WERI-Rb-1 (cell line): Measurements from ENCODE around the gene OR1I1.

ENCODE experiments used
- DNase-seq: peaks from one replicate; pipeline ENCODE4 v3.0.0-alpha.2; 2020
- H3K27ac ChIP-seq: fragments of 250-450 bp; sonication (Bioruptor Pico); 2 replicates; pipeline ENCODE4 v1.5.1; 2020; ENCODE audit warnings: mild to moderate bottlenecking, moderate library complexity
- H3K27me3 ChIP-seq: fragments of 250-450 bp; sonication (Bioruptor Pico); 2 replicates; pipeline ENCODE4 v1.5.1; 2021; ENCODE audit warnings: mild to moderate bottlenecking, low read depth, moderate library complexity; ENCODE audit not compliant: insufficient read depth, severe bottlenecking
- H3K36me3 ChIP-seq: fragments of 250-450 bp; sonication (Bioruptor Pico); 2 replicates; pipeline ENCODE4 v1.5.1; 2020; ENCODE audit warnings: mild to moderate bottlenecking, moderate library complexity
- H3K4me3 ChIP-seq: 2 replicates; pipeline ENCODE4 v1.5.1; 2011; ENCODE audit warnings: low read depth, mild to moderate bottlenecking, control low read depth, low read length
- H3K9me3 ChIP-seq: fragments of 250-450 bp; sonication (Bioruptor Pico); 2 replicates; pipeline ENCODE4 v1.5.1; 2021; ENCODE audit warnings: mild to moderate bottlenecking, moderate library complexity; ENCODE audit not compliant: severe bottlenecking
- TF ChIP-seq, protein P1 (sequence below): IDR thresholded peaks from 2 replicates; pipeline ENCODE4 v1.5.1; 2011; ENCODE audit warnings: low read depth, mild to moderate bottlenecking, control low read depth, inconsistent platforms, low read length

OR1I1 gene

DNA sequence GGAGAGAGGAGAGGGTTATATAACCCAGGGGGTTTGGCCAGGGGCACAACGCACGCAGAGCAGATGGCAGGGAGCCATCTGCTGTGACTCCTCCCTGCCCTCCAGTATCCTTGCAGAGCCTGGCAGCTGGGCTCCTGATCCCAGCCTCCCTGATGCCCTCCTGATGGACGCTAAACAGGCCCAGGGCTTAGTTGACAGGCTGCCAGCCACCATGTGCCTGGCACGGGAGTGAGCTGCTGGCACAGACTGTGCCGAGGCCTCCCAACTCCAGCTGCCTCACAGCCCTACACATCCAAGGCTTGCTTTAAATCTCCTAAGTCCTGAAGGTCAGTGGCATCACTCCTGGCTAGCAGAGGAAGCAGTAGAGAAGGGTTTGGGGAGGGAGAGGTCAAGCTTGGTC is 41.9 kb downstream of the OR1I1 start:
- Histone ChIP-seq H3K27me3 (no peaks in the 10 kb centered on the region), H3K4me3 (peak overlapping the region; percentile 66; the same call in 1 of the 2 replicates), H3K36me3 (peaks cover 40% of the 10 kb centered on the region), H3K9me3 (no peaks in the 10 kb centered on the region), H3K27ac (no peak overlapping the region; the same call in 1 of the 2 replicates)
- TF ChIP-seq, protein P1, sequence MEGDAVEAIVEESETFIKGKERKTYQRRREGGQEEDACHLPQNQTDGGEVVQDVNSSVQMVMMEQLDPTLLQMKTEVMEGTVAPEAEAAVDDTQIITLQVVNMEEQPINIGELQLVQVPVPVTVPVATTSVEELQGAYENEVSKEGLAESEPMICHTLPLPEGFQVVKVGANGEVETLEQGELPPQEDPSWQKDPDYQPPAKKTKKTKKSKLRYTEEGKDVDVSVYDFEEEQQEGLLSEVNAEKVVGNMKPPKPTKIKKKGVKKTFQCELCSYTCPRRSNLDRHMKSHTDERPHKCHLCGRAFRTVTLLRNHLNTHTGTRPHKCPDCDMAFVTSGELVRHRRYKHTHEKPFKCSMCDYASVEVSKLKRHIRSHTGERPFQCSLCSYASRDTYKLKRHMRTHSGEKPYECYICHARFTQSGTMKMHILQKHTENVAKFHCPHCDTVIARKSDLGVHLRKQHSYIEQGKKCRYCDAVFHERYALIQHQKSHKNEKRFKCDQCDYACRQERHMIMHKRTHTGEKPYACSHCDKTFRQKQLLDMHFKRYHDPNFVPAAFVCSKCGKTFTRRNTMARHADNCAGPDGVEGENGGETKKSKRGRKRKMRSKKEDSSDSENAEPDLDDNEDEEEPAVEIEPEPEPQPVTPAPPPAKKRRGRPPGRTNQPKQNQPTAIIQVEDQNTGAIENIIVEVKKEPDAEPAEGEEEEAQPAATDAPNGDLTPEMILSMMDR: no peak
- no peak for DNase-seq

DNA sequence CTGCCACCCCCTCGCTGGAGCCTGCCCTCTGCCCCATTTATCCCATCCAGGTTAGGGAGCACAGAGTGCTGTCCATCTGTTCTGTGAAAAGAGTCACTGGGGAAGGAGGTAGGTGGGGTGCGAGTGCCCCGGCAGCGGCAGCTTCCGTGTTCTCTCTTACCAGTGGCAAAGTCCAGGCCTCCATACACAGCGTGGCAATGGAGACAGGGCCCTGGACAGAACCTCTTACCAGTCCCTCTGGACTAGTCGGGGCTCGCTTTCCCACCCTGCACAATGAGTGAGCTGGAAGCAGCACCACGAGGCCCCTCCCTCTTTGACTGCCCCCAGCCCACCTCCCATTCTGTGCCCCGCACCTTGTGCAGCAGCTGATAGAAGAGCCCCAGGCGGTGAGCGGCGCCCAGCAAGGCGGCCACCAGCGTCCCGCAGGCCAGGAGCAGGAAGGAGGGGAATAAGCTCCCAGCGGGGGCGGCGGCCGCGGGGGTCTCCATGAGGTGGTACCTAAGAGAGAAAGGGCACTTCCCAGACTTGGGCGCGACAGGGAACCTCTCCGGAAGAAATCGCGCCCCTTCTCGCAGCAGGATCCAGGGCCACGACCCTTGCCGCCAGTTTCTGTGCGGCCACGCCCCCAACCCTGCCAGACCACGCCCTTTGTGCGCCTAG is 42.7 kb downstream of the OR1I1 start:
- H3K4me3 ChIP-seq: peak overlapping the region; percentile 66
- peaks cover 32% of the 10 kb centered on the region for H3K36me3 ChIP-seq
- no peaks in the 10 kb centered on the region for H3K9me3 ChIP-seq
- H3K27me3 ChIP-seq: no peaks in the 10 kb centered on the region
- no peak for DNase-seq
- TF ChIP-seq, protein P1: no peak
- H3K27ac ChIP-seq: peak overlapping the region; percentile 91

DNA sequence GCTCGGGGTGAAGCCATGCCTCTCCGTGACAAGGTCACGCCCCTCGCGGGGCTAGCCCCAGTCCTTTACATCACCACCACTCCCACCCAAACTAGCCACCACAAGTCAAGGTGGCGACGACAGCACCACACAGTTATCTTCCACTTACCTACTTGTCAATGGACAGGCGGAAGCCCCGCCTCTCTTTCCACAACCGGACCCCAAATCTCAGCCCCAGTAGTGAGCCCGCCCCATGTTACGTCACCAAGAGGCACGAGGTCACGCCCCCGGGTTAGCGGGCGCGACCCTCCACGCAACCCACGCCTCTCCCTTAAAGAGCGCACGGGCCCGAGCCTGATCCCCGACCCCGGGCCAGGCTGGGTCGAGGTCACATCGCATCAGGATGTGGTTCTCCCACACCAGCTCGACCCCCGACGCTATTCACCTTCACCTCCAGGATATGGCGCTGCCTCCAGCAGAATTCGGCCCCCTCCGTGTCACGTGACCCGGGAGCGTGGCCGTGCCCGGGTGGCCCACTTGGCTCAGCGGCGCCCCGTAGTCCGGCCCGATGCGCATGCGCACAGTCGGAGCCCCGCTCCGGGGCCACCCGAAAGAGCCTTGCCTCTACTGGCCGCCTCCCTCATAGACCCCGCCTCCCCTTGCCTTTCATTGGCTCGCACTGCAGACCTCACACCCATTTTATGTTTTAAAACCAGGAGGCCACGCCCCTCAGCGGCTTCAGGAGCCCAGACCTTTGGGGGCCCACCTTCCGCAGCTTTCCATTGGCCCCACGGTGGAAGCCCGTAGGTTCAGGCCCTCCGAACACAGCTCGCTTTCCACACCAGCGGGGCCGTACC is 43.4 kb downstream of the OR1I1 start:
- H3K27me3 ChIP-seq: no peaks in the 10 kb centered on the region
- peak overlapping the region; percentile 91 for H3K27ac ChIP-seq
- peak; percentile 99 for DNase-seq
- TF ChIP-seq, protein P1: no peak
- peaks cover 24% of the 10 kb centered on the region for H3K36me3 ChIP-seq
- H3K9me3 ChIP-seq: no peaks in the 10 kb centered on the region
- H3K4me3 ChIP-seq: peak overlapping the region; percentile 66

DNA sequence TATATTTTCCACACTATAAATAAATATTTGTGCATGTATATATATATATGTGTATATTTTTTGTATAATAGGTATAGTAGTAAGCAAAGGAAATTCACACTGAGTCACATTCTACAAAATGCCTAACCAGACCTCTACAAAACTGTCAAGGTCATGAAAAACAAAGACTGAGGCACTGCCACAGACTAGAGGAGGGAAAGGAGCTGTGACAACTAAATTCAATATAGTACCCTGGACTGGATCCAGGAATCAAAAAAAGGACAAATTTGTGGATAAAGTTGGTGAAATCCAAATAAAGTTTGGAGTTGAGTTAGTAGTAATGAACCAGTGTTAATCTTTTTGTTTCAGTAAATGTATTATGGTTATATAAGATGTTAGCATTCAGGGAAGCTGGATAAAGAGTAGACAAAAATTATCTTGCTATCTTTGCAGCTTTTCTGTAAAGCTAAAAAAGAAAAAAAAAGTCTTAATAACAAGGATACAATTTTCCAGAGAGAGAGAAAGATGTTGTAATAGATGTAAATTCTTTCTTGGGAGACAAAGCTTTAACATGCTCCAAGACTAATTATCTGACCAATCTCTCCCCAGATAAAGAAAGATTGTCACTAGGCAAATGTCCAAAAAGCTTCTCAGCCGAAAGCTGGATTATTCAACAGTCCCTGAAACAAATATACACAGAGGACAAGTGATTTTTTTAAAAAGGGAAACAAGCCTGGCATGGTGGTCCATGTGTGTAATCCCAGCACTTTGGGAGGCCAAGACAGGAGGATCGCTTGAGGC is 44.3 kb downstream of the OR1I1 start:
- peaks cover 9% of the 10 kb centered on the region for H3K9me3 ChIP-seq
- no peaks in the 10 kb centered on the region for H3K27me3 ChIP-seq
- peaks cover 16% of the 10 kb centered on the region for H3K36me3 ChIP-seq
- no peak for DNase-seq
- peak overlapping the region; percentile 66 for H3K4me3 ChIP-seq
- peak overlapping the region; percentile 56 for H3K27ac ChIP-seq
- TF ChIP-seq, protein P1: no peak

DNA sequence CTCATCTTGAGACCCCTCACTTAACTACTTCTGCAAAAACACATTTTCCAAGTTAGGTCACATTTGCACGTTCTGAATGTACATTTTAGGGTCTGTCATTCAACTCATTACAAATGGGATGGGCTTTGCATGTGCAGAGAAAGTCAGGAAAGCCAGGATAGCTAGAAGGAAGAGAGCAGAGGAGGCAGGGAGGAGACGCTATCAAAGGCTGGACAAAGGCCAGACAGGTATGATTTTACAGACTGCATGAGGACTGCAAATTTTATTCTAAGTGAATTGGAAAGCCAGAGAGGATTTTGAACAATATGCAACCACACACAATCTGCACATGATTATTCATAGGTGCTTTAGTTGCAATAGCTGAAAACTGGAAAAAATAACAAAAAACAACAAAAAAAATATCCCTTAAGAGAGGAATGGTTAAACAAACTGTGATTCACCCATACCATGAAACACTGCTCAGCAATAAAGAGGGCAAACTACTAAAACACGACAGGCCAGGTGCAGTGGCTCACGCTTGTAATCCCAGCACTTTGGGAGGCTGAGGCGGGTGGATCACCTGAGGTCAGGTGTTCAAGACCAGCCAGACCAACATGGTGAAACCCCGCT is 46.3 kb downstream of the OR1I1 start:
- Histone ChIP-seq H3K9me3 (peaks cover 10% of the 10 kb centered on the region), H3K36me3 (peaks cover 3% of the 10 kb centered on the region; the same call in 1 of the 2 replicates), H3K27me3 (peaks cover 8% of the 10 kb centered on the region), H3K27ac (no peak overlapping the region), H3K4me3 (no peak overlapping the region)
- DNase-seq: no peak
- TF ChIP-seq, protein P1: no peak
